HG03103 (cell line): ENCODE measurements around the gene ERCC2.
"Not testable (repeated sequence)": the region's sequence is repeated elsewhere in the genome, so short reads cannot be mapped to it uniquely, and the experiment has no call there.

Source experiments
- ATAC-seq: cut with Tn5 transposase; IDR thresholded peaks from one replicate; pipeline ENCODE4 v1.9.1; 2021; ENCODE audit warnings: low read depth; ENCODE audit not compliant: unreplicated experiment

The ERCC2 gene

DNA sequence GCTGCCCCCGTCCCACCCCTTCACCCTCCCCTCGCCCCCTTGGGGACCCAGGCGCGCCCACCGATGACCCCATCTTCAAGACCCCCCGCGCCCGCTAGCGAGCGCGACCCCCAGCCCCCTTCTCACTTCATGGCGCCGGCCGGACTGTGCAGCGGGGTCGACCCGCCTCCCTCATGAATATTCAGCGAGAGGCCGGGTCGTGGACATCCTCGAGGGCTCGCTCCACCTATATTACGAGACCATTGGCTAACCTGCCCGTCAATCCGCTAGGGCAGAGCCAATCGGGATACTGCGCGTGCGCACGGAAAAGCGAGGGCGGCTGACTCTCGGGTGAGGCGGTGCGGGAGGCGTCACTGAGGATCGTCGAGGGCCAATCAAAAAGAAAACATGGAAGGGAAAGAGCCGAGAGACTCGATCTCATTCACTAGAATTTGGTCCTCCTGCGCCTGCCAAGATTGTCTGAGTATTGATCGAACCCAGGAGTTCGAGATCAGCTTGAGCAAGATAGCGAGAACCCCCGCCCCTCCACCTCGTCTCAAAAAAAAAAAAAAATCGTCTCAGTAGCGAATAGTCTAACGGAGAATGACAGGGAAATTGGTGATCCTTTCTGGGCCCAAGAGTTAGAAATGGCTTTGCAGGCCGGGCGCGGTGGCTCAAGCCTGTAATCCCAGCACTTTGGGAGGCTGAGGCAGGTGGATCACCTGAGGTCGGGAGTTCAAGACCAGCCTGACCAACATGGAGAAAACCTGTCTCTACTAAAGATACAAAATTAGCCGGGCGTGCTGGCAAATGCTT is at the start of gene ERCC2:
ERCC2 (minus strand) TSS at position 164 of the 795 bp plus-strand sequence; CDS start at position 131, 33 bp downstream.
- peak; percentile 89 for ATAC-seq

DNA sequence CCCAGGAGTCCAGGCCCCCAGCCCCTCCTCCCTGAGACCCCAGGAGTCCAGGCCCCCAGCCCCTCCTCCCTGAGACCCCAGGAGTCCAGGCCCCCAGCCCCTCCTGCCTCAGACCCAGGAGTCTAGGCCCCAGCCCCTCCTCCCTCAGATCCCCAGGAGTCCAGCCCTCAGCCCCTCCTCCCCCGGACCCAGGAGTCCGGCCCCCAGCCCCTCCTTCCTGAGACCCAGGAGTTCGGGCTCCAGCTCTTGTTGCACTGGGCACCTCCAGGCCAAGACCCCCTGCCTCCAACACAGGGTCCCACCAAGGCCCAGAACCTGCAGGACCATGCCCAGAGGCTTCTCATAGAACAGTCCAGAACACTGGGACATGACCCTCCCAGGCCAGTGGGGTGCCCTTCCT is 49.5 kb upstream of the ERCC2 start:
- no peak for ATAC-seq

DNA sequence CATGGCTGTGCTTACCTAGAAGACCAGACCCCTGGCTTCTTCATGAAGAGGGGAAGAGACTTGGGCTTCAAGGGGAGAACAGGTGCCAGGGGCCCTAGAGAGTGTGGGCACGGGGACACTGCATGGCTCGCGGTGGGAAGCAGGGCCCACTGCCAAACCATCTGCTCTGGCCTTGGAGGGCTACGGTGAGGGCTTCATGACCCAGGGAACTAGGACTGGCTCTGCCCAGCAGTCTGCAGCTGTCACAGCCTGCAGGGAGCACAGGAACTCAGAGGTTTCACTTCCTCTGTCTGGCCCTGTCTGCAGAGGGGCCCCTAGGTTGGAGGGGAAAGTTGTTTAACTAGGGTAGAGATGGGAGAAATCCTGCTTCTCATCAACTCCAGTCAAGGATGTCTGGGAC is 49.0 kb upstream of the ERCC2 start:
- peak; percentile 50 for ATAC-seq

DNA sequence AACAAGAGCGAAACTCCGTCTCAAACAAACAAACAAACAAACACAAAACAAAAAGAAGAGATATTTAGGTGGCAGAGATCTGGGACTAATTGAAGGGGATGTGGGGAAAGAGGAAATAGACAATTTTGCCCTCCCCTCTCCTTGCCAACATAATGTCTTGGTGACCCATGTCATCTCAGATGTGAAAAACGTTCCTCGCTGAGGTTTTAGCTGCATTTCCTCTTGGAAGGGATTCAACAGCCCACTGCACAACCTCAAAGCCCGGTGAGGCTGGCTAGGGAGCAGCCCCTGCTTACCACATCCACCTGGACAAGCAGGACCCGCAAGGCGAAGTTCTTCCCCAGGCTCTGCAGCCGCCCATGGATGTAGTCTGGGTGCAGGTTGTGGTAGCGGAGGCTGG is 48.4 kb upstream of the ERCC2 start:
- no peak for ATAC-seq

DNA sequence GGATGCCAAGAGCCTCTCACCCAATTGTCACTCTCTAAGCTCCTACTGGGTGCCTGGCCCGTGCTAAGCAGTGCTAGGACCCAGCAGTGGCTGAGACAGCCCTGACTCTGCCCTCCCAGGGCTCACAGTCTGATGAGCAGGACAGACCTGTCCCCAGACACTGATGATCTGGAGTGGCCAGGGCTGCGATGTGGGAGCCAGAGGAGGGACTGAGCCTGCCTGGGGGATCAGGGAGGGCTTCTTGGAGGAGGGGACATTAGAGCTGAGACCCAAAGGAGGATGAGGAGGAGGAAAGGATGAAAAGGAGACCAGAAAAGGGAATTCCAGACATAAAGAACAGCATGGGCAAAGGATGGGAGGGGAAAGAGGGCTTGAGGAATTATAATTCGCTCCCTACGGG is 46.8 kb upstream of the ERCC2 start:
- no peak for ATAC-seq

DNA sequence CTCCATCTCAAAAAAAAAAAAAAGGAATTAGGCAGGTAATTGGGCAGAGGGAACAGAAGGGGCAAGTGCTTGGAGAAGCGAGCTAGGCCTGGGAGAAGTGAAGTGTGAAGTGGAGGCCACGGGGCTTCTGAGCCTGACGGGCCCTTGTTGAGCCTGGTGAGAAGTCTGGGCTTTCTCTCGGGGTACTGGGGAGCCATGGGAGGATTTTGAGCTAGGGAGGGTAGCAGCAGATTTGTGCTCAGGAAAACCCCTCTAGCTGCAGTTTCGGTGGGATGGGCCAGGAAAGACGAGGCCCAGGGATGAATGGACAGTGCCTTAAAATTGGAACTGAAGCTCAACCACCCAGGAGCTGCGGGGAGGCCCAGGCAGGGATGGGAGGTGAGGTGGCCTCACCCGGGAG is 44.1 kb upstream of the ERCC2 start:
- ATAC-seq, result no peak

DNA sequence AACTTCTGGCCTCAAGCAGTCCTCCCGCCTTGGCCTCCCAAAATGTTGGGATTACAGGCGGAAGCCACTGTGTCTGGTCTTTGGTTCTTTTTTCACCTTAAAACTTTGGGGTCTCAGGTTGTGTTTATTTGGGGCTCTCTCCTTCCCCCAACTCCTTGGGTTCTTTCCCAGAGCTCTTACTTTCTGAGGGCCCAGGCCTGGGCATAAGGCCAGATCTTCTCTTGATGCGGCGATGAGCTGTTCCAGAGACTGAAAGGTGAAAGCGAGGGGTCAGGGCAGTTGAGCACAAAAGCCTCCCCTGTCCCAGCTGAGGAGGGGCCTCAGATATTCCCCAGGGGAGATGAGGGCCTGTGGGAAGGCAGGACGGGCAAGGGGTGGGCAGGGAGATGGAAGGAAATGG is 43.1 kb upstream of the ERCC2 start:
- no peak for ATAC-seq

DNA sequence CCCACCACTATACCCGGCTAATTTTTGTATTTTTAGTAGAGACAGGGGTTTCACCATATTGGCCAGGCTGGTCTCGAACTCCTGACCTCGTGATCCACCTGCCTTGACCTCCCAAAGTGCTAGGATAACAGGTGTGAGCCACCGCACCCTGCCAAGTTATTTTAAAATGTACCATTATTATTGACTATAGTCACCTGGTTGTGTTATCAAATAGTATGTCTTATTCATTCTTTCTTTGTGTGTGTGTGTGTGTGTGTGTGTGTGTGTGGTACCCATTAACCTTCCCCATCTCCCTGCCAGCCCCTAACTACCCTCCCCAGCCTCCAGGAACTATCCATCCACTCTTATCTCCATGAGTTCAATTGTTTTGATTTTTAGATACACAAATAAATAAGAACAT is 40.0 kb upstream of the ERCC2 start:
- ATAC-seq, result not testable (repeated sequence)

DNA sequence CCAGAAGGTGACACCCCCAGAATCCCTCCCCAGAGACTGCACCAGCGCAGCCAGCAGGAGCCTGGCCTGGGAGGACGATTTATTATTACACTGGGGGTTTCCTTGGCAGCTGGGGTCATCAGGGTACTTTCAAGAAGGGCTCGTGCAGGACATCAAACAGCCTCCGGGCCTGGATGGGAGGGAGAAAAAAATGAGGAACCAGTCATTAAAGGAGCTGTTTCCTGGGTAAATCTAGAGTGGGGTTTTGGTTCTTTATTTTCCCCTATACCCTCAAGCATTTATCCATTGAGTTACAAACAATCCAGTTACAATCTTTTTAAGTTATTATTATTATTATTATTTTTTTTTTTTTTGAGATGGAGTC is 39.2 kb upstream of the ERCC2 start:
- ATAC-seq, result no peak

DNA sequence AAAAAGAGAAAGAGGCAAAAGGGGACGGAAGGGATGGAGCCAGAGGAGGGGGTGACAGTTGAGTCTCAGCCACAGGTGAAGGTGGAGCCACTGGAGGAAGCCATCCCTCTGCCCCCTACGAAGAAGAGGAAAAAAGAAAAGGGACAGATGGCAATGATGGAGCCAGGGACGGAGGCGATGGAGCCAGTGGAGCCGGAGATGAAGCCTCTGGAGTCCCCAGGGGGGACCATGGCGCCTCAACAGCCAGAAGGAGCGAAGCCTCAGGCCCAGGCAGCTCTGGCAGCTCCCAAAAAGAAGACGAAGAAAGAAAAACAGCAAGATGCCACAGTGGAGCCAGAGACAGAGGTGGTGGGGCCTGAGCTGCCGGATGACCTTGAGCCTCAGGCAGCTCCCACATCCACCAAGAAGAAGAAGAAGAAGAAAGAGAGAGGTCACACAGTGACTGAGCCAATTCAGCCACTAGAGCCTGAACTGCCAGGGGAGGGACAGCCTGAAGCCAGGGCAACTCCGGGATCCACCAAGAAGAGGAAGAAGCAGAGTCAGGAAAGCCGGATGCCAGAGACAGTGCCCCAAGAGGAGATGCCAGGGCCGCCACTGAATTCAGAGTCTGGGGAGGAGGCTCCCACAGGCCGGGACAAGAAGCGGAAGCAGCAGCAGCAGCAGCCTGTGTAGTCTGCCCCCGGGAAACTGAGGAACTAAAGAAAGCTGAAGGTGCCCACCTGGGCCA is 38.6 kb upstream of the ERCC2 start:
- no peak for ATAC-seq

DNA sequence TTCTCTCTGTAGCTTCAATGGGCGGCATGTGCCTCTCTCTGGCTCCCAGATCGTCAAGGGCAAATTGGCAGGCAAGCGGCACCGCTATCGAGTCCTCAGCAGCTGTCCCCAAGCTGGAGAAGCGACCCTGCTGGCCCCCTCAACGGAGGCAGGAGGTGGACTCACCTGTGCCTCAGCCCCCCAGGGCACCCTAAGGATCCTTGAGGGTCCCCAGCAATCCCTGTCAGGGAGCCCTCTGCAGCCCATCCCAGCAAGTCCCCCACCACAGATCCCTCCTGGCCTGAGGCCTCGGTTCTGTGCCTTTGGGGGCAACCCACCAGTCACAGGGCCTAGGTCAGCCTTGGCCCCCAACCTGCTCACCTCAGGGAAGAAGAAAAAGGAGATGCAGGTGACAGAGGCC is 37.7 kb upstream of the ERCC2 start:
- no peak for ATAC-seq

DNA sequence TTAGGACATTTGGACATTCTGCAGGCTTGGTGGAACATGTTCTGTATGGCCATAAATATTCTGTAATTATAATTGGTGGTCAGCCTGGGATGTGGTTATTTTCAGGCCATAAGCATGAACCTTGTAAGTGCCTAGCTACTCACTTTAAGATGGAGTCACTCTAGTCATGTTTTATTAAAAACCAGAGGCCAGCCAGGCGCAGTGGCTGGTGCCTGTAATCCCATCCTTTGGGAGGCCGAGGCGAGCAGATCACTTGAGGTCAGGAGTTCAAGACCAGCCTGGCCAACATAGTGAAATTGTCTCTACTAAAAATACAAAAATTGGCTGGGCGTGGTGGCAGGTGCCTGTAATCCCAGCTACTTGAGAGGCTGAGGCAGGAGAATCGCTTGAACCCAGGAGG is 37.2 kb upstream of the ERCC2 start:
- not testable (repeated sequence) for ATAC-seq

DNA sequence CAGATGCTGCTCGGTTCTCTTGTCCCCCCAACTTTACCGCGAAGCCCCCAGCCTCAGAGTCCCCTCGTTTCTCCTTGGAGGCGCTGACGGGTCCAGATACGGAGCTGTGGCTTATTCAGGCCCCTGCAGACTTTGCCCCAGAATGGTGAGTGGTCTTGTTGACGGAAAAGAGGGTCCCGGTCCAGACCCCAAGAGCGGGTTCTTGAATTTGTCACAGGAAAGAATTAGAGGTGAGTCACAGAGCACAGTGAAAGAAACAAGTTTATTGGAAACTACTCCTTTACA is 36.7 kb upstream of the ERCC2 start:
- no peak for ATAC-seq

DNA sequence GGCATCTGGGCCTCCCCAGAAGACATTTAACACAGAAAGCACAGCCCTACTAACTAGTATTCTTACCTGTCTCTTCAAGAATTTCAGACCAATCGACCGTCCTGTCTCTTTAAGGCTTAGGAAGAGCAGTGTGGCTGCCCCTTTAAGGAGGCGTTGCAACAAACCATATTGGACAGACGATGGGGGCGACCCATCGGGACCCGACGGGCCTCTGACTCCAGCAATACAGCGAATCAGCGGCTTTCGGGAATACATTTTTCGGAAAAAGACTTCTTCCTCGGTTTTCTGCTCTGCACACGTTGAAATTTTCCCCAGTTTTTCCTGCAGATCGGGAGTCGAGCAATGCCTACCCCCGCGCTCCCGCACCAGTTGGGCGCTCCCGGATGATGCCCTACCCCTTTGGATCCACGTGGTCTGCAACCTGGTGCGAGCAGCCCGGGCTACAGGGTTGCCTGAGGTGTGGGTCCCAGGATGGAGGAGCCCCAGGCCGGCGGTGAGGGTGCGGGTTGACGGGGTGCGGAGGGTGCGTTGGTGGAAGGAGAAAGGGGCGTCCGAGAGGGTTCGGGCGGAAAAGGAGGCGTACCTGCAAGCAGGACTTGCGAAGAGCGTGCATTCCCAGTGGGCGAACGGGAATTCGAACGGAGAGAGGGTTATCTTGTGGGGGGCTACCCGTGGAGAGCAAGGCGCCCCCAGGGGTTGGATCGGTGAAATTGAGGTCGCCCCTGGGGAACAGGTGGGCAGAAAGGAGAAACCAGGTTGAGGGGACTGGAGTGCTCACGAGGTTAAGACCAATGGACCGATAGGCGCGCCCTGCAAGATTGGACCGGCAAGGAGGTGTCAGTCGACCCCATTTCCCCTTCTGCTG is 36.1 kb upstream of the ERCC2 start, which contains the start of gene POLR1G:
POLR1G (plus strand) TSS at position 419 of the 865 bp plus-strand sequence; CDS start at position 472, 53 bp downstream.
- ATAC-seq, result peak; percentile 58

DNA sequence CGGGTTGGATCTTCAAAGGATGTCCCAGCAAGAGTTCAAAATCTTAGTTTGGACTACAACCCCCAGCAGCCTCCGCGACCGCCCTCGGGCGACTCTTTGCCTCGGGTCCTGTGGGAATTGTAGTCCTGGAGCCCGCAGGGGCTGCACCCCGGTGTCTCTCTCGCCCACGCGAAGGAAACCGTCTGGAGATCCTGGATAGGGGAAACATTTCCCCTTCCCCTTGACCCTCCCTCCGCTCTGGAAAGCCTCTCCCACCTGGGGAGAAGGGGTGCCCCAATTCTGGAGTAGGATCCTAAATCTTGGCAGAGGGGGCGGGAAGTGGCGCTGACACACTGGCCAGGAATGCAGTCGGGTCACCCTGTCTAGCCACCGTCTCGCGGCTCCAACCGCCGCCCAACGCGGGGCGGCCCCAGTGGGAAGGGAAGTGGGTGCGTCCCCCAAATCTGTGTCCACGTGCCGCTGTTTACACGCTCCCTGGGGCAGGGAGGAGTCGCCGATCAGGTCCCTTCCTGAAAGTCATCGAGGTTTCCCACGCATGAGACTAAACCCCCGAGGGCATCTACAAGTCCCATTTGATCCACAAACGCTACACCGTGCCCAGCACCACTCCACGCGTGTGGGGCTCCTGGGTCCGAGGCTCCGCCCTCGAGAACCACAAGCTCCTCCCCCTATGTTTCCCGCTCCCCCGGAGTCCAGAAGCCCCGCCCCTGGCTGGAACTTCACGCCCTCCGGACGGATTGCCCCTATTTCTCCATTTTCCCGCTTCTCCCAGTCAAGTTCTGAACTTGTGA is 35.3 kb upstream of the ERCC2 start:
- ATAC-seq, result peak; percentile 43

DNA sequence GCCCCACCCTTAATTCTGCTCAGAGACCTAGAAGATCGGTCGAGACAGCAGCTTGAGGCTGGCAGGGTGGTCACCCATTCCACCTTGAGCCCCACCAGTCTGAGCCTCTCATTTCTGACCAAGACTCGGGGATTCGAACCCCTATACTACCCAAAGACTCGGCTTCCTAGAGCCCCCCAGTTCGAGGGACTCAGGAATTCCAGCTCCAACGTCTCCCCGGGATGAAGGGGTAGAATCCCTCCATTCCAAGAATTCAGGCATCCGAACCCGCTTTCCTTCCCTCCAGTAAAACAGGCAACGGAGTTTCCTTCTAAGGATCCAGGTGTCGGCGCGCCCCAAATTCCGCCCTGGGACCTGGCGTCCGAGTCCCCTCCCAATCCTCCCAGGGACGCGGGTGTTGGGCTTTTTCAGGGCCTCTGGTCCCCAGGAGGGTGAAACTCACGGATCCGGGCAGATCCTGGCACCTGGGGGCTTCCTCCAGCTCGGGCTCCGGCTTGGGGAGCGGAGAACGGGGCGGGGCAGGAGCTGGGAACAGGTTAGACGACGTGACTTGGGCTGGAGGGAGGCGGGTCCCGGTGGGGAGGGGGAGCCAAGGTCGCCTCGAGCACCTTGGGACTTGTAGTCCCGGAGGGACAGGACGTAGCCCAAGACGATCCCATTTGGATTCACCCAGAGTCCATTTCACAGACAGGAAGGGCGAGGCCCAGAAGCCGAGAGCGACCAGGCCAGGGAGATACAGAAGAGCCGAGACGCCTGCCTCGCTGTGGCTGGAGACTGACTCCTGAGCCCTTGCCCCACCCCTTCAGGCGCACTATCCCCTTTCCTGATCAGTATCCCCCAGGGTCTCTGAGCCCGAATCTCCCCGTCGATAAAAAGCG is 34.4 kb upstream of the ERCC2 start, which contains the start of gene PPP1R13L:
PPP1R13L (minus strand) TSS at position 513 of the 878 bp plus-strand sequence. CDS start 6,751 bp downstream, outside the sequence.
- no peak for ATAC-seq

DNA sequence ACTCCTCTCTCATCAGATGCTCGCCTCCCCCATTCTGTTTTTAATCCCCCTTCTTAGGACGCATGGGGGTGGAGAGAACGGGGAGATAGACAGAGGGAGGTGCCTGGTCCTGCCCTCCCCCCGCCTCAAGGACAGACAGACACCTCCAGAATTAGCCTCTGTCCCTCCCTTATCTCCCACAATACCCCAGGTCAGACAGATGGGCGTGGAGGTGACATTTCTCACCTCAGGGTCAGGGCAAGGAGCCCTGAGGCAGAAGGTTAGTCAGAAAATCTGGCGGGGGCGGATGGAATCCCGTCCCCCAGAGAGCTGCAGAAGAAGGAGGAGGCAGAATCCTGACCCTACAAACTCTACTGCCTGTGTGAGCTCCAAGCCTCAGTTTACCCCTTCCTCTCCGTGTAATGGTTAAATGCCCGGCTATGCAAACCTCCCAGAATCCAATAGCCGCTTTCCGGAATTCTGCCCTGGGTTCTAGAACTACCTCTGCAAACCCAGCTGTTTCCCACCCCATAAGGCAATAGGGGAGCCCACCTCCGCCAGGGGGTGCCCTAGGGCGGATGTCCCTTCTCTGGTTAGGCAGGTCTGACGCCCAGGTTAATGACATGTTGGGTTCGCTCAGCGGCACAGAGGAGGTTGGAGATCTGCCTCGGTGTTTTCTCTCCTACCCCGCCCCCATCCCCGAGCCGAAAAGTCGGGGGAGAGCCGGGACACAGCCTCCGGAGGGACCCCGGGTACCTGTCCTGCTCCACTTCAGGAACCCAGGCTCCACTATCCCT is 33.6 kb upstream of the ERCC2 start:
- no peak for ATAC-seq

DNA sequence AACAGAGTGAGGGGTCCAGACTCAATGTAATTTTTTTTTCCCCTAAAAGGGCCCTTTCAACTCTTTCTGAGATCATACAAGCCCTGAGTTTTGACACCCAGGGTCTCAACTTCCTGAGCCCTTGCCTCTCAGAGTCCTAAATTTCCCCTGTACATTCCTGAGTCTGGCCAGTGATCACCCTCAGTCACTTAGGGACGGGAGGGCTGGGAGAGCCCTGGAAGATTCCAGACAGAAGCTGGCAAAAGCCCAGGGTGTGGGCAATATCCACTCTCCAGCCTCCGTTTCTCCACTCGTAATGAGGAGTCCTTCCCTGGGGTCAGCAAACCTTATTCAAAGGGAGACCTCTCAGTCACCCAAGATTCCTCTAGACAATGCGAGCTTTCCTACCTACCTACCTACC is 32.9 kb upstream of the ERCC2 start:
- ATAC-seq, result no peak
